GM12878 (cell line): ENCODE results near the gene SRSF5.

Experiments used
- CHD4 ChIP-seq: fragments of 200-600 bp; sonication (generic); IDR thresholded peaks from 2 replicates; pipeline ENCODE4 v1.6.1; 2016; ENCODE audit warnings: mild to moderate bottlenecking
- GABPA ChIP-seq: IDR thresholded peaks from 2 replicates; pipeline ENCODE4 v1.6.1; 2014; ENCODE audit warnings: antibody characterized with exemption, low read depth, mild to moderate bottlenecking, inconsistent platforms
- MXI1 ChIP-seq: fragments of 150-350 bp; IDR thresholded peaks from 2 replicates; pipeline ENCODE4 v1.6.1; 2011; ENCODE audit warnings: low read depth, mild to moderate bottlenecking, inconsistent platforms, low read length, improper control_type of control experiment
- POLR2A ChIP-seq: IDR thresholded peaks from 2 replicates; pipeline ENCODE4 v1.6.1; 2011; ENCODE audit warnings: low read depth, mild to moderate bottlenecking, low read length
- RFX5 ChIP-seq: IDR thresholded peaks from 2 replicates; pipeline ENCODE4 v1.6.1; 2011; ENCODE audit warnings: low read depth, low read length, improper control_type of control experiment
- SP1 ChIP-seq: IDR thresholded peaks from one replicate; pipeline ENCODE4 v1.6.1; 2011; ENCODE audit warnings: low read depth, low read length
- TARDBP ChIP-seq: IDR thresholded peaks from 2 replicates; pipeline ENCODE4 v1.6.1; 2016; ENCODE audit warnings: borderline replicate concordance
- TBL1XR1 ChIP-seq: IDR thresholded peaks from 2 replicates; pipeline ENCODE4 v1.6.1; 2012; ENCODE audit warnings: low read depth, low read length, improper control_type of control experiment
- ZNF24 ChIP-seq: fragments of 450-650 bp; IDR thresholded peaks from 2 replicates; pipeline ENCODE4 v1.6.1; 2017; ENCODE audit warnings: antibody characterized with exemption, mild to moderate bottlenecking
- TF ChIP-seq, protein P1 (sequence below): IDR thresholded peaks from 2 replicates; pipeline ENCODE4 v1.6.1; 2012; ENCODE audit warnings: mild to moderate bottlenecking, low read depth, low read length
- TF ChIP-seq, protein P2 (sequence below), 3 experiments: IDR thresholded peaks in 2 of 3; conservative IDR thresholded peaks in 1 of 3; 2 replicates each; pipeline ENCODE4 v1.5.1; 2011; ENCODE audit warnings: low read depth in 3 of 3, low read length in 3 of 3, mild to moderate bottlenecking in 3 of 3, control low read depth in 2 of 3, moderate library complexity in 2 of 3, inconsistent platforms in 1 of 3, mixed read lengths in 1 of 3; ENCODE audit not compliant: control insufficient read depth in 2 of 3, insufficient read depth in 1 of 3; ENCODE audit errors: extremely low read depth in 1 of 3
- TF ChIP-seq, protein P3 (sequence below): fragments of 450-650 bp; formaldehyde crosslinking; IDR thresholded peaks from 2 replicates; pipeline ENCODE4 v1.5.0; 2022; ENCODE audit warnings: mild to moderate bottlenecking, missing genetic modification characterization

DNA sequence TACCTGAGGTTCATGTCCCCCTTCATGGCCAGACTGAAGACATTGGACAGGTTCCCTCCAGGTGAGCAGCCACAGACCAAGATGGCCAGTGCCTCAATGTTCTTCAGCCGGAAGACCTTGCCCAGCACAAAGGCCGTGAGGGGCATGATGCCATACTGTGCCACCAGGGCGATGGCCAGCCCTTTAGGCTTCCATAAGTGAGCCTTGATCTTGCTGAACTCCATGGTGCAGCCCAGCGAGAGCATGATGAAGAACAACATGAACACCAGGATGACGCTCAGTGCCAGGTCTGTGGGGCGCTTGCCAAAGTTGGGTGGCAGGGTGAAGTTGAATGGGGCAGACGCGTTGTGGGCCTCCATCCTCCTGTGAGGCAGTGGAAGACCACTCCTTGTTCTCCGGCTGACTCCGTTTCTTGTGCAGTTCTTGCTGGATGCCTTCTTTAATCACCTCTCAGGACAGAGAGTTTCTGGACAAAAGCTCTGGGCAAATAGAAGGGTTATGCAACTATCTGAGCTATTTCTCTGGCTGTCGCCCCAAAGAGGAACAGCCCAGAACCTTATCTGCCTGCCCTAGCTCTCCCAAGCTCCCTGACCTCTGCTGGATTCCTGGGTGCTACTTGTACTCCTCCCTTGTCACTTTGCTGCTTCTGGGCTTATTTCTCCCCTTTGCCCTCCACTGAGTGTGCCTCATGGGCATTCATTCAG lies 30.0 kb downstream of the SRSF5 start, which contains the start of gene SLC10A1:
- TF ChIP-seq SP1 (no peak), RFX5 (no peak), TBL1XR1 (no peak), TARDBP (no peak), ZNF24 (no peak), GABPA (no peak), CHD4 (no peak), MXI1 (no peak), POLR2A (no peak)
- TF ChIP-seq, protein P1, sequence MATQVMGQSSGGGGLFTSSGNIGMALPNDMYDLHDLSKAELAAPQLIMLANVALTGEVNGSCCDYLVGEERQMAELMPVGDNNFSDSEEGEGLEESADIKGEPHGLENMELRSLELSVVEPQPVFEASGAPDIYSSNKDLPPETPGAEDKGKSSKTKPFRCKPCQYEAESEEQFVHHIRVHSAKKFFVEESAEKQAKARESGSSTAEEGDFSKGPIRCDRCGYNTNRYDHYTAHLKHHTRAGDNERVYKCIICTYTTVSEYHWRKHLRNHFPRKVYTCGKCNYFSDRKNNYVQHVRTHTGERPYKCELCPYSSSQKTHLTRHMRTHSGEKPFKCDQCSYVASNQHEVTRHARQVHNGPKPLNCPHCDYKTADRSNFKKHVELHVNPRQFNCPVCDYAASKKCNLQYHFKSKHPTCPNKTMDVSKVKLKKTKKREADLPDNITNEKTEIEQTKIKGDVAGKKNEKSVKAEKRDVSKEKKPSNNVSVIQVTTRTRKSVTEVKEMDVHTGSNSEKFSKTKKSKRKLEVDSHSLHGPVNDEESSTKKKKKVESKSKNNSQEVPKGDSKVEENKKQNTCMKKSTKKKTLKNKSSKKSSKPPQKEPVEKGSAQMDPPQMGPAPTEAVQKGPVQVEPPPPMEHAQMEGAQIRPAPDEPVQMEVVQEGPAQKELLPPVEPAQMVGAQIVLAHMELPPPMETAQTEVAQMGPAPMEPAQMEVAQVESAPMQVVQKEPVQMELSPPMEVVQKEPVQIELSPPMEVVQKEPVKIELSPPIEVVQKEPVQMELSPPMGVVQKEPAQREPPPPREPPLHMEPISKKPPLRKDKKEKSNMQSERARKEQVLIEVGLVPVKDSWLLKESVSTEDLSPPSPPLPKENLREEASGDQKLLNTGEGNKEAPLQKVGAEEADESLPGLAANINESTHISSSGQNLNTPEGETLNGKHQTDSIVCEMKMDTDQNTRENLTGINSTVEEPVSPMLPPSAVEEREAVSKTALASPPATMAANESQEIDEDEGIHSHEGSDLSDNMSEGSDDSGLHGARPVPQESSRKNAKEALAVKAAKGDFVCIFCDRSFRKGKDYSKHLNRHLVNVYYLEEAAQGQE, result no peak
- TF ChIP-seq, protein P2, sequence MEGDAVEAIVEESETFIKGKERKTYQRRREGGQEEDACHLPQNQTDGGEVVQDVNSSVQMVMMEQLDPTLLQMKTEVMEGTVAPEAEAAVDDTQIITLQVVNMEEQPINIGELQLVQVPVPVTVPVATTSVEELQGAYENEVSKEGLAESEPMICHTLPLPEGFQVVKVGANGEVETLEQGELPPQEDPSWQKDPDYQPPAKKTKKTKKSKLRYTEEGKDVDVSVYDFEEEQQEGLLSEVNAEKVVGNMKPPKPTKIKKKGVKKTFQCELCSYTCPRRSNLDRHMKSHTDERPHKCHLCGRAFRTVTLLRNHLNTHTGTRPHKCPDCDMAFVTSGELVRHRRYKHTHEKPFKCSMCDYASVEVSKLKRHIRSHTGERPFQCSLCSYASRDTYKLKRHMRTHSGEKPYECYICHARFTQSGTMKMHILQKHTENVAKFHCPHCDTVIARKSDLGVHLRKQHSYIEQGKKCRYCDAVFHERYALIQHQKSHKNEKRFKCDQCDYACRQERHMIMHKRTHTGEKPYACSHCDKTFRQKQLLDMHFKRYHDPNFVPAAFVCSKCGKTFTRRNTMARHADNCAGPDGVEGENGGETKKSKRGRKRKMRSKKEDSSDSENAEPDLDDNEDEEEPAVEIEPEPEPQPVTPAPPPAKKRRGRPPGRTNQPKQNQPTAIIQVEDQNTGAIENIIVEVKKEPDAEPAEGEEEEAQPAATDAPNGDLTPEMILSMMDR (IDR thresholded peaks at IDR 0.05 in 2 of 3, conservative IDR thresholded peaks at IDR 0.05 in 1 of 3; ENCODE audit: control insufficient read depth in 2 of 3, extremely low read depth in 1 of 3, insufficient read depth in 1 of 3, low read depth in 3 of 3, low read length in 3 of 3), result no peak
- TF ChIP-seq, protein P3, sequence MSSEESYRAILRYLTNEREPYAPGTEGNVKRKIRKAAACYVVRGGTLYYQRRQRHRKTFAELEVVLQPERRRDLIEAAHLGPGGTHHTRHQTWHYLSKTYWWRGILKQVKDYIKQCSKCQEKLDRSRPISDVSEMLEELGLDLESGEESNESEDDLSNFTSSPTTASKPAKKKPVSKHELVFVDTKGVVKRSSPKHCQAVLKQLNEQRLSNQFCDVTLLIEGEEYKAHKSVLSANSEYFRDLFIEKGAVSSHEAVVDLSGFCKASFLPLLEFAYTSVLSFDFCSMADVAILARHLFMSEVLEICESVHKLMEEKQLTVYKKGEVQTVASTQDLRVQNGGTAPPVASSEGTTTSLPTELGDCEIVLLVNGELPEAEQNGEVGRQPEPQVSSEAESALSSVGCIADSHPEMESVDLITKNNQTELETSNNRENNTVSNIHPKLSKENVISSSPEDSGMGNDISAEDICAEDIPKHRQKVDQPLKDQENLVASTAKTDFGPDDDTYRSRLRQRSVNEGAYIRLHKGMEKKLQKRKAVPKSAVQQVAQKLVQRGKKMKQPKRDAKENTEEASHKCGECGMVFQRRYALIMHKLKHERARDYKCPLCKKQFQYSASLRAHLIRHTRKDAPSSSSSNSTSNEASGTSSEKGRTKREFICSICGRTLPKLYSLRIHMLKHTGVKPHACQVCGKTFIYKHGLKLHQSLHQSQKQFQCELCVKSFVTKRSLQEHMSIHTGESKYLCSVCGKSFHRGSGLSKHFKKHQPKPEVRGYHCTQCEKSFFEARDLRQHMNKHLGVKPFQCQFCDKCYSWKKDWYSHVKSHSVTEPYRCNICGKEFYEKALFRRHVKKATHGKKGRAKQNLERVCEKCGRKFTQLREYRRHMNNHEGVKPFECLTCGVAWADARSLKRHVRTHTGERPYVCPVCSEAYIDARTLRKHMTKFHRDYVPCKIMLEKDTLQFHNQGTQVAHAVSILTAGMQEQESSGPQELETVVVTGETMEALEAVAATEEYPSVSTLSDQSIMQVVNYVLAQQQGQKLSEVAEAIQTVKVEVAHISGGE, result no peak
